Mononuclear cell (primary cell): ENCODE measurements around the gene BEGAIN. TPM values are rescaled to one million over a fixed set of nuclear protein-coding genes. Genes with fewer than 3 reads are reported as not detected.

Experiments
- H3K27me3 ChIP-seq: 2 replicates; pipeline ENCODE4 v1.6.0; 2011; ENCODE audit warnings: low read length, control low read depth; ENCODE audit not compliant: insufficient read depth
- H3K4me1 ChIP-seq: 2 replicates; pipeline ENCODE4 v1.5.1; 2011; ENCODE audit warnings: mild to moderate bottlenecking, low read length, control low read depth; ENCODE audit not compliant: insufficient read depth
- H3K4me3 ChIP-seq: 2 replicates; pipeline ENCODE4 v1.5.1; 2011; ENCODE audit warnings: mild to moderate bottlenecking, low read length, moderate library complexity
- H3K9me3 ChIP-seq: 2 replicates; pipeline ENCODE4 v1.5.1; 2011; ENCODE audit warnings: low read depth, mild to moderate bottlenecking, control low read depth, low read length
- total RNA-seq: library from RNA; depleted of rRNA; stranded (reverse); fragments of >200 nt; gene quantifications from one replicate; pipeline ENCODE4 v1.2.3, GENCODE V29; 2012

Gene BEGAIN
- total RNA-seq, 1 donor = 0.73 TPM

GRCh38 chr14:100573757-100574641 lies 13.2 kb downstream of the BEGAIN start:
- Histone ChIP-seq H3K4me3 (no peak overlapping the region), H3K27me3 (peaks cover 13% of the 10 kb centered on the region), H3K9me3 (no peaks in the 10 kb centered on the region), H3K4me1 (no peaks in the 10 kb centered on the region)

GRCh38 chr14:100573002-100573756 lies 14.0 kb downstream of the BEGAIN start:
- Histone ChIP-seq H3K4me1 (peaks cover 6% of the 10 kb centered on the region), H3K4me3 (no peak overlapping the region), H3K27me3 (peaks cover 16% of the 10 kb centered on the region), H3K9me3 (no peaks in the 10 kb centered on the region)

GRCh38 chr14:100572543-100572942 lies 14.7 kb downstream of the BEGAIN start:
- Histone ChIP-seq H3K4me1 (peaks cover 7% of the 10 kb centered on the region), H3K27me3 (peaks cover 16% of the 10 kb centered on the region), H3K4me3 (no peak overlapping the region), H3K9me3 (no peaks in the 10 kb centered on the region)

GRCh38 chr14:100571837-100572236 lies 15.4 kb downstream of the BEGAIN start:
- no peak overlapping the region for H3K4me3 ChIP-seq
- peaks cover 19% of the 10 kb centered on the region for H3K27me3 ChIP-seq
- H3K4me1 ChIP-seq = peaks cover 11% of the 10 kb centered on the region
- H3K9me3 ChIP-seq = no peaks in the 10 kb centered on the region

- Histone ChIP-seq H3K9me3 (no peaks in the 10 kb centered on the region), H3K27me3 (peaks cover 25% of the 10 kb centered on the region), H3K4me3 (no peak overlapping the region), H3K4me1 (peaks cover 12% of the 10 kb centered on the region)
Observed at GRCh38 chr14:100570726-100571454, 16.3 kb downstream of the BEGAIN start.

GRCh38 chr14:100569734-100570286 lies 17.4 kb downstream of the BEGAIN start:
- H3K27me3 ChIP-seq = peaks cover 25% of the 10 kb centered on the region
- no peaks in the 10 kb centered on the region for H3K9me3 ChIP-seq
- no peak overlapping the region for H3K4me3 ChIP-seq
- H3K4me1 ChIP-seq = peaks cover 12% of the 10 kb centered on the region

GRCh38 chr14:100568998-100569733 lies 18.1 kb downstream of the BEGAIN start:
- H3K4me3 ChIP-seq = no peak overlapping the region
- H3K27me3 ChIP-seq = peaks cover 25% of the 10 kb centered on the region
- no peaks in the 10 kb centered on the region for H3K9me3 ChIP-seq
- peaks cover 12% of the 10 kb centered on the region for H3K4me1 ChIP-seq

GRCh38 chr14:100568164-100568997 lies 18.8 kb downstream of the BEGAIN start:
- Histone ChIP-seq H3K4me1 (peaks cover 12% of the 10 kb centered on the region), H3K4me3 (no peak overlapping the region), H3K27me3 (peaks cover 25% of the 10 kb centered on the region), H3K9me3 (no peaks in the 10 kb centered on the region)

- Histone ChIP-seq H3K9me3 (no peaks in the 10 kb centered on the region), H3K4me3 (no peak overlapping the region), H3K4me1 (peaks cover 12% of the 10 kb centered on the region), H3K27me3 (peaks cover 25% of the 10 kb centered on the region)
Observed at GRCh38 chr14:100567877-100568163, 19.4 kb downstream of the BEGAIN start.

- no peak overlapping the region for H3K4me3 ChIP-seq
- H3K9me3 ChIP-seq = no peaks in the 10 kb centered on the region
- peaks cover 25% of the 10 kb centered on the region for H3K27me3 ChIP-seq
- peaks cover 12% of the 10 kb centered on the region for H3K4me1 ChIP-seq
Observed at GRCh38 chr14:100567009-100567876, 20.0 kb downstream of the BEGAIN start.

GRCh38 chr14:100566586-100566985 lies 20.6 kb downstream of the BEGAIN start:
- Histone ChIP-seq H3K4me3 (no peak overlapping the region), H3K27me3 (peaks cover 25% of the 10 kb centered on the region), H3K9me3 (no peaks in the 10 kb centered on the region), H3K4me1 (peaks cover 12% of the 10 kb centered on the region)

- H3K9me3 ChIP-seq = no peaks in the 10 kb centered on the region
- H3K4me1 ChIP-seq = peaks cover 12% of the 10 kb centered on the region
- peaks cover 25% of the 10 kb centered on the region for H3K27me3 ChIP-seq
Observed at GRCh38 chr14:100566119-100566518, 21.1 kb downstream of the BEGAIN start.

GRCh38 chr14:100565650-100566049 lies 21.6 kb downstream of the BEGAIN start:
- peaks cover 25% of the 10 kb centered on the region for H3K27me3 ChIP-seq
- peaks cover 12% of the 10 kb centered on the region for H3K4me1 ChIP-seq
- H3K4me3 ChIP-seq = no peak overlapping the region
- no peaks in the 10 kb centered on the region for H3K9me3 ChIP-seq

More at GRCh38 chr14:100566119-100566518, 21.1 kb downstream of the BEGAIN start:
- no peak overlapping the region for H3K4me3 ChIP-seq
